Measurements from ENCODE around the gene FOXA3.

DNA sequence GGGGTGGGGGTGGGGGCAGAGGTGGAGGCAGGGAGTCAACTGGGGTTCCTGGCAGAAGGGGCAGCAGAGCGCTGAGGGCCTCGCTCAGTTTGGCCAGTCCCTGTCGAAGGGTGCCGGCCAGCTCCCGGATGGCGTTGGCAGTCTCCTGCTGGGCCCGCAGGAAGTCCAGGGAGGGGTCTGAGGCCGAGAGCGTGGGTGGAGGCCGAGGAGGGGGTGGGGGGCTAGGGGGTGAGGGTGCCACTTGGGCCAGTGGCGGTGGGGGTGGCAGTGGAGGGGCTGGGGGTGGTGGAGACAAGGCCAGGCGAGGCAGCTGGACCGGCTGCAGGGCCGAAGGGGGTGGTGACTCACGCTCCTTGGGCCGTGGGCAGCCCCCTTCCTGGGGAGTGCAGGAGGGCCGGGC, 26.8 kb downstream of the FOXA3 start:
- TF ChIP-seq POLR2A (IDR thresholded peaks at IDR 0.05; ENCODE audit: low read length), result no peak
- no peak for TF ChIP-seq GATA1 (IDR thresholded peaks at IDR 0.05; ENCODE audit: low read depth, low read length)

All from erythroblast (primary cell).